Measurements from ENCODE around the gene EXOSC10. TPM values are rescaled to one million over a fixed set of nuclear protein-coding genes. Genes with fewer than 3 reads are reported as not detected.
A peak's percentile ranks its signal among the peaks of the same experiment; 100 is the strongest.
"Not testable (repeated sequence)": the region's sequence is repeated elsewhere in the genome, so short reads cannot be mapped to it uniquely, and the experiment has no call there.

The EXOSC10 gene
- total RNA-seq, 1 donor from 2014 or later, result 62.6 TPM

DNA sequence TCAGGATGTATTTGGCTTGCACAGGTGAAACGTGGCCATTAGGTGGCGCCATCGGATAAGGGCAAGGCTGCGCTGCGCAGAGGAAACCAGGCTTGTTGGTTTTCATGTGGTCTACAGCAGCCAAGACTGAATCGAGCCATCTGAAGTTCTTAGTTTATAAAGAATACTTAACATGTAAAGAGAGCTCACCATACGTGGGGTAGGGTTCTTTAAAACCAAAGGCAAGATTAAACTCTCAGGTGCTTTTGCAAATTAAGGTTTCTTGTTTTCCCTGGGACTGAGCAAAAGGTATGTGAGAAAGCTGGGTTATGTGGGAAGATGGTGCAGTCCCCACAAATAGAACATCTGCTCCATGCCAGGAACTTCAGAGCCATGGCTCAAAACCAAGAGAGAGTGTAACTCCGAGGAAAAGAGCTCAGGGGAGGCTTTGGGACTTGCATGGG lies 61.9 kb downstream of the EXOSC10 start:
- H3K4me3 ChIP-seq, result no peak overlapping the region
- no peak overlapping the region for H3K27ac ChIP-seq
- H3K36me3 ChIP-seq, result no peaks in the 10 kb centered on the region
- no peak for DNase-seq (ENCODE audit: extremely low spot score in 2 of 2)
- no peaks in the 10 kb centered on the region for H3K27me3 ChIP-seq
- peak in 1 of 2 donors; percentile 56 for TF ChIP-seq POLR2AphosphoS5 (IDR thresholded peaks at IDR 0.05; ENCODE audit: insufficient read depth in 1 of 2, low read depth in 1 of 2)
- TF ChIP-seq POLR2A (IDR thresholded peaks at IDR 0.05), result no peak
- TF ChIP-seq, protein P1, sequence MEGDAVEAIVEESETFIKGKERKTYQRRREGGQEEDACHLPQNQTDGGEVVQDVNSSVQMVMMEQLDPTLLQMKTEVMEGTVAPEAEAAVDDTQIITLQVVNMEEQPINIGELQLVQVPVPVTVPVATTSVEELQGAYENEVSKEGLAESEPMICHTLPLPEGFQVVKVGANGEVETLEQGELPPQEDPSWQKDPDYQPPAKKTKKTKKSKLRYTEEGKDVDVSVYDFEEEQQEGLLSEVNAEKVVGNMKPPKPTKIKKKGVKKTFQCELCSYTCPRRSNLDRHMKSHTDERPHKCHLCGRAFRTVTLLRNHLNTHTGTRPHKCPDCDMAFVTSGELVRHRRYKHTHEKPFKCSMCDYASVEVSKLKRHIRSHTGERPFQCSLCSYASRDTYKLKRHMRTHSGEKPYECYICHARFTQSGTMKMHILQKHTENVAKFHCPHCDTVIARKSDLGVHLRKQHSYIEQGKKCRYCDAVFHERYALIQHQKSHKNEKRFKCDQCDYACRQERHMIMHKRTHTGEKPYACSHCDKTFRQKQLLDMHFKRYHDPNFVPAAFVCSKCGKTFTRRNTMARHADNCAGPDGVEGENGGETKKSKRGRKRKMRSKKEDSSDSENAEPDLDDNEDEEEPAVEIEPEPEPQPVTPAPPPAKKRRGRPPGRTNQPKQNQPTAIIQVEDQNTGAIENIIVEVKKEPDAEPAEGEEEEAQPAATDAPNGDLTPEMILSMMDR (IDR thresholded peaks at IDR 0.05), result peak; percentile 84 to 95 (median 91)
- intact Hi-C loops (cut with DNase I), result no loop called here
- no peaks in the 10 kb centered on the region for H3K9me3 ChIP-seq
- peaks cover 4% of the 10 kb centered on the region for H3K4me1 ChIP-seq

DNA sequence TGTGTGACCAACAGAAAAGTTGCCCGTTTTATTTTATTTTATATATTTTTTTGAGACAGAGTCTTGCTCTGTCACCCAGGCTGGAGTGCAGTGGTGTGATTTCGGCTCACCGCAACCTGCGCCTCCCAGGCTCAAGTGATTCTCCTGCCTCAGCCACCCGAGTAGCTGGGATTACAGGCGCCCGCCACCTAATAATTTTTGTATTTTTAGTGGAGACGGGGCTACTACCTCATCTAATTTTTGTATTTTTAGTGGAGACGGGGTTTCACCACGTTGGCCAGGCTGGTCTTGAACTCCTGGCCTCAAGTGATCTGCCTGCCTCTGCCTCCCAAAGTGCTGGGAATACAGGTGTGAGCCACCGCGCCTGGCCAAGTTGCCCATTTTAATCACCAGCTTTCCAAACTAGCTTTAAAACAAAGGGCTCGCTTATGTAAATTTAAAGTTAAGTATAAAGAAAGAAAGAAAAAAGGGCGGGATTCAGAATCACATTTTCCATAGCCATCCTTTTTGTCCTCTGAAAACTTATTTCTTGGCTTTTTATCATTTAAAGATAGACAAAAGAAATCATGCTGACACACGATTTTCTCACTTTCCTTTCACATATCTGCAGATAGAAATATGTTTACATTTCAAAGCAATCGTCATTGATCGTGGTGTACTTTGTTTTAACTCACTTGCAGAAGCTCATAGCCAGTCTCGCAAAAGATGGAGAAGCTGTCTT lies 62.5 kb downstream of the EXOSC10 start:
- H3K27ac ChIP-seq; H3K4me3 ChIP-seq; DNase-seq (ENCODE audit: extremely low spot score in 2 of 2); H3K4me1 ChIP-seq; H3K27me3 ChIP-seq; H3K9me3 ChIP-seq; H3K36me3 ChIP-seq; intact Hi-C loops (cut with DNase I): not testable (repeated sequence)

DNA sequence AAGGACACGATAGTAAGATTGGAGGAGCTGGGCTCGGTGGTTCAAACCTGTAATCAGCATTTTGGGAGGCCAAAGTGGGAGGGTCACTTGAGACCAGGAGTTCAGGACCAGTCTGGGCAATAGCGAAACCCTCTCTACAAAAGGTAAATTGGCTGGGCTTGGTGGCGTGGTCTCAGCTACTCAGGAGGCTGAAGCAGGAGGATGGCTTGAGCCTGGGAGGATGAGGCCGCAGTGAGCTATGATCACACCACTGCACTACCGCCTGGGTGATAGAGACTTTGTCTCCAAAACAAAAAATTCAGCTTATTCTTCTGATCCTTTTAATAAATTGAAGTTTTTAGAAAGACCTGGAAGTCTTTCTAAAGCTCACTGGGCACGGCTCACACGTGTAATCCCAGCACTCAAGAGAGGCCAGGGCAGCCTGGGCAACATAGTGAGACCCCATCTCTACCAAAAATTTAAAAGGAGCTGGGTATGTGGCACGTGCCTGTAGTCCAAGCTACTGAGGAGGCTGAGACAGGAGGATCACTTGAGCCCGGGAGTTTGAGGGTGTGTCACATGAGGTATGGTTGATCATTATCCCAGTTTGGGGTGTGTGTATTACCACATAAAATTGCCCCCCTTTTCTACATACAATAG lies 67.9 kb downstream of the EXOSC10 start:
- Histone ChIP-seq H3K4me1 (no peaks in the 10 kb centered on the region), H3K27me3 (no peaks in the 10 kb centered on the region), H3K4me3 (no peak overlapping the region), H3K36me3 (peaks cover 0 to 10% of the 10 kb centered on the region in 2 donors), H3K9me3 (no peaks in the 10 kb centered on the region), H3K27ac (no peak overlapping the region)
- TF ChIP-seq, protein P1 (IDR thresholded peaks at IDR 0.05), result no peak
- intact Hi-C loops (cut with DNase I), result no loop called here
- DNase-seq (ENCODE audit: extremely low spot score in 2 of 2), result no peak

DNA sequence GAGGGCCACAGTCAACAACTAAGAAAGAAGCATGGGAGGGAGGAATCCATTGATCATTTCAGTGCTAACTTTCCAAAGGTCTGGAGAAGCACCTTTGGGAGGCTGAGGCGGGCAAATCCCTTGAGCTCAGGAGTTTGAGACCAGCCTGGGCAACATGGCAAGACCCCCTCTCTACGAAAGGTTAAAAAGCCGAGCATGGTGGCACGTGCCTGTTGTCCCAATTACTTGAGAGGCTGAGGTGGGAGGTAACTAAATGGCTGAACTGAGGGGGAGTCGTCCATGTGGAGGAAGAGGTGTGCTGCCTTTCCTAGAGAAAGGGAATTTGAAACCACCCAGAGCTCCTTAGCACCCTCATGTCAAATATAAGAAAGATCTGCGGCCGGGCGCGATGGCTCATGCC lies 68.8 kb downstream of the EXOSC10 start:
- Histone ChIP-seq H3K27ac (no peak overlapping the region), H3K4me3 (no peak overlapping the region), H3K27me3 (no peaks in the 10 kb centered on the region), H3K4me1 (no peaks in the 10 kb centered on the region), H3K36me3 (peaks cover 0 to 18% of the 10 kb centered on the region in 2 donors), H3K9me3 (no peaks in the 10 kb centered on the region)
- TF ChIP-seq POLR2AphosphoS5 (IDR thresholded peaks at IDR 0.05; ENCODE audit: insufficient read depth in 1 of 2, low read depth in 1 of 2) (no peak), POLR2A (IDR thresholded peaks at IDR 0.05) (no peak)
- TF ChIP-seq, protein P1 (IDR thresholded peaks at IDR 0.05), result no peak
- intact Hi-C loops (cut with DNase I), result no loop called here
- DNase-seq (ENCODE audit: extremely low spot score in 2 of 2), result no peak

DNA sequence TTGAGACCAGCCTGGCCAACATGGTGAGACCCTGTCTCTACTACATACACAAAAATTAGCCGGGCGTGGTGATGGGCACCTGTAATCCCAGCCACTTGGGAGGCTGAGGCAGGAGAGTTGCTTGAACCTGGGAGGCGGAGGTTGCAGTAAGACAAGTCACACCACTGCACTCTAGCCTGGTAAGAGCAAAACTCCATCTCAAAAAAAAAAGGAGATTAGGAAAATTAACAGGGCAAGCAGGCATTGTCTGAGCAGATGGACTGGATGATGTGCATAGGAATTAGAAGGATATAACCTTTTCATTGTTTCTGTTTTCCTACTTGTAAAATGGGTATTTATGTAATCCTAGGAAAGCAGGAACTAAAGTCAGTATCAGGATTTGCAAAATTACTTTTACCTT lies 71.7 kb downstream of the EXOSC10 start:
- Histone ChIP-seq H3K4me3 (no peak overlapping the region), H3K4me1 (no peaks in the 10 kb centered on the region), H3K27me3 (no peaks in the 10 kb centered on the region), H3K36me3 (peaks cover 0 to 39% of the 10 kb centered on the region in 2 donors), H3K9me3 (no peaks in the 10 kb centered on the region), H3K27ac (no peak overlapping the region)
- TF ChIP-seq POLR2A (IDR thresholded peaks at IDR 0.05), result no peak
- TF ChIP-seq, protein P1 (IDR thresholded peaks at IDR 0.05), result no peak
- DNase-seq (ENCODE audit: extremely low spot score in 2 of 2), result no peak
- intact Hi-C loops (cut with DNase I), result no loop called here
